ENCODE results near the gene INA.

INA gene

DNA sequence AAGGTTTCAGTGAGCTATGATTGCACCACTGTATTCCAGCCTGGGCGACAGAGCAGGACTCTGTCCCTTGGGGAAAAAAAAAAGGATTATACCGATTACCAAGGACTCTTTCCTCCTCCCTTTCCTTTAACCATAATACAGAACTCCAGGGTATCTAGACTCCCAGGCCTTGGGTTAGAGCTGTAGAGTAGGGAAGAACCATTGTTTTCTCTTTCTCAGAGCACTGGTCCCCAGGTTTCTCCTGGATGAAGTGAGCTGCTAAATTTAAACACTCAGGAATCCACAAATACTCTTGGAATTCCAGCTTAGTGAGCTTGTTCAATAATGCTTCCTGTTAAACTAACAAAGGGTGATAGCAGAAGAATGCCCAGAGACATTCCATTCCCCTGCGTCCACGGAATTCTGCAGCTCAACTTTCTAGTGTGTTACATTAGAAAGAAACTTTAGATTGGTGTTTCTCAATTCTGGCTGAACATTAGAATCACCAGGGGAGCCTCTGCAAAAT lies 45.8 kb upstream of the INA start:
- peak; percentile 82 for TF ChIP-seq ISL1 (CRISPR knock-in tag; IDR thresholded peaks at IDR 0.05)
- no peak for TF ChIP-seq TCF4 (CRISPR knock-in tag; IDR thresholded peaks at IDR 0.05; ENCODE audit: borderline replicate concordance)
- TF ChIP-seq ZNF70 (CRISPR knock-in tag; IDR thresholded peaks at IDR 0.05), result no peak
- TF ChIP-seq ZC3H10 (CRISPR knock-in tag; IDR thresholded peaks at IDR 0.05), result no peak
- TF ChIP-seq, protein P1, sequence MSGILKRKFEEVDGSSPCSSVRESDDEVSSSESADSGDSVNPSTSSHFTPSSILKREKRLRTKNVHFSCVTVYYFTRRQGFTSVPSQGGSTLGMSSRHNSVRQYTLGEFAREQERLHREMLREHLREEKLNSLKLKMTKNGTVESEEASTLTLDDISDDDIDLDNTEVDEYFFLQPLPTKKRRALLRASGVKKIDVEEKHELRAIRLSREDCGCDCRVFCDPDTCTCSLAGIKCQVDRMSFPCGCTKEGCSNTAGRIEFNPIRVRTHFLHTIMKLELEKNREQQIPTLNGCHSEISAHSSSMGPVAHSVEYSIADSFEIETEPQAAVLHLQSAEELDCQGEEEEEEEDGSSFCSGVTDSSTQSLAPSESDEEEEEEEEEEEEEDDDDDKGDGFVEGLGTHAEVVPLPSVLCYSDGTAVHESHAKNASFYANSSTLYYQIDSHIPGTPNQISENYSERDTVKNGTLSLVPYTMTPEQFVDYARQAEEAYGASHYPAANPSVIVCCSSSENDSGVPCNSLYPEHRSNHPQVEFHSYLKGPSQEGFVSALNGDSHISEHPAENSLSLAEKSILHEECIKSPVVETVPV (CRISPR knock-in tag; IDR thresholded peaks at IDR 0.05), result no peak
- TF ChIP-seq ESRRG (CRISPR knock-in tag; IDR thresholded peaks at IDR 0.05), result no peak
- TF ChIP-seq, protein P2, sequence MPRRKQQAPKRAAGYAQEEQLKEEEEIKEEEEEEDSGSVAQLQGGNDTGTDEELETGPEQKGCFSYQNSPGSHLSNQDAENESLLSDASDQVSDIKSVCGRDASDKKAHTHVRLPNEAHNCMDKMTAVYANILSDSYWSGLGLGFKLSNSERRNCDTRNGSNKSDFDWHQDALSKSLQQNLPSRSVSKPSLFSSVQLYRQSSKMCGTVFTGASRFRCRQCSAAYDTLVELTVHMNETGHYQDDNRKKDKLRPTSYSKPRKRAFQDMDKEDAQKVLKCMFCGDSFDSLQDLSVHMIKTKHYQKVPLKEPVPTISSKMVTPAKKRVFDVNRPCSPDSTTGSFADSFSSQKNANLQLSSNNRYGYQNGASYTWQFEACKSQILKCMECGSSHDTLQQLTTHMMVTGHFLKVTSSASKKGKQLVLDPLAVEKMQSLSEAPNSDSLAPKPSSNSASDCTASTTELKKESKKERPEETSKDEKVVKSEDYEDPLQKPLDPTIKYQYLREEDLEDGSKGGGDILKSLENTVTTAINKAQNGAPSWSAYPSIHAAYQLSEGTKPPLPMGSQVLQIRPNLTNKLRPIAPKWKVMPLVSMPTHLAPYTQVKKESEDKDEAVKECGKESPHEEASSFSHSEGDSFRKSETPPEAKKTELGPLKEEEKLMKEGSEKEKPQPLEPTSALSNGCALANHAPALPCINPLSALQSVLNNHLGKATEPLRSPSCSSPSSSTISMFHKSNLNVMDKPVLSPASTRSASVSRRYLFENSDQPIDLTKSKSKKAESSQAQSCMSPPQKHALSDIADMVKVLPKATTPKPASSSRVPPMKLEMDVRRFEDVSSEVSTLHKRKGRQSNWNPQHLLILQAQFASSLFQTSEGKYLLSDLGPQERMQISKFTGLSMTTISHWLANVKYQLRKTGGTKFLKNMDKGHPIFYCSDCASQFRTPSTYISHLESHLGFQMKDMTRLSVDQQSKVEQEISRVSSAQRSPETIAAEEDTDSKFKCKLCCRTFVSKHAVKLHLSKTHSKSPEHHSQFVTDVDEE (CRISPR knock-in tag; IDR thresholded peaks at IDR 0.05), result no peak
- TF ChIP-seq, protein P3, sequence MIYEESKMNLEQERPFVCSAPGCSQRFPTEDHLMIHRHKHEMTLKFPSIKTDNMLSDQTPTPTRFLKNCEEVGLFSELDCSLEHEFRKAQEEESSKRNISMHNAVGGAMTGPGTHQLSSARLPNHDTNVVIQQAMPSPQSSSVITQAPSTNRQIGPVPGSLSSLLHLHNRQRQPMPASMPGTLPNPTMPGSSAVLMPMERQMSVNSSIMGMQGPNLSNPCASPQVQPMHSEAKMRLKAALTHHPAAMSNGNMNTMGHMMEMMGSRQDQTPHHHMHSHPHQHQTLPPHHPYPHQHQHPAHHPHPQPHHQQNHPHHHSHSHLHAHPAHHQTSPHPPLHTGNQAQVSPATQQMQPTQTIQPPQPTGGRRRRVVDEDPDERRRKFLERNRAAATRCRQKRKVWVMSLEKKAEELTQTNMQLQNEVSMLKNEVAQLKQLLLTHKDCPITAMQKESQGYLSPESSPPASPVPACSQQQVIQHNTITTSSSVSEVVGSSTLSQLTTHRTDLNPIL (CRISPR knock-in tag; IDR thresholded peaks at IDR 0.05; ENCODE audit: low read depth), result 0 out of 2 replicates have a peak, but pooled peaks have one; percentile 19
- no peak for TF ChIP-seq SNAI2 (CRISPR knock-in tag; IDR thresholded peaks at IDR 0.05)
- TF ChIP-seq, protein P4, sequence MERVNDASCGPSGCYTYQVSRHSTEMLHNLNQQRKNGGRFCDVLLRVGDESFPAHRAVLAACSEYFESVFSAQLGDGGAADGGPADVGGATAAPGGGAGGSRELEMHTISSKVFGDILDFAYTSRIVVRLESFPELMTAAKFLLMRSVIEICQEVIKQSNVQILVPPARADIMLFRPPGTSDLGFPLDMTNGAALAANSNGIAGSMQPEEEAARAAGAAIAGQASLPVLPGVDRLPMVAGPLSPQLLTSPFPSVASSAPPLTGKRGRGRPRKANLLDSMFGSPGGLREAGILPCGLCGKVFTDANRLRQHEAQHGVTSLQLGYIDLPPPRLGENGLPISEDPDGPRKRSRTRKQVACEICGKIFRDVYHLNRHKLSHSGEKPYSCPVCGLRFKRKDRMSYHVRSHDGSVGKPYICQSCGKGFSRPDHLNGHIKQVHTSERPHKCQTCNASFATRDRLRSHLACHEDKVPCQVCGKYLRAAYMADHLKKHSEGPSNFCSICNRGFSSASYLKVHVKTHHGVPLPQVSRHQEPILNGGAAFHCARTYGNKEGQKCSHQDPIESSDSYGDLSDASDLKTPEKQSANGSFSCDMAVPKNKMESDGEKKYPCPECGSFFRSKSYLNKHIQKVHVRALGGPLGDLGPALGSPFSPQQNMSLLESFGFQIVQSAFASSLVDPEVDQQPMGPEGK (CRISPR knock-in tag; IDR thresholded peaks at IDR 0.05; ENCODE audit: borderline replicate concordance), result no peak
- TF ChIP-seq CSDC2 (CRISPR knock-in tag; IDR thresholded peaks at IDR 0.05), result no peak; the same call in 1 of the 2 replicates
- no peak for TF ChIP-seq ZNF8 (CRISPR knock-in tag; IDR thresholded peaks at IDR 0.05)
- ATAC-seq, result peak; percentile 96

DNA sequence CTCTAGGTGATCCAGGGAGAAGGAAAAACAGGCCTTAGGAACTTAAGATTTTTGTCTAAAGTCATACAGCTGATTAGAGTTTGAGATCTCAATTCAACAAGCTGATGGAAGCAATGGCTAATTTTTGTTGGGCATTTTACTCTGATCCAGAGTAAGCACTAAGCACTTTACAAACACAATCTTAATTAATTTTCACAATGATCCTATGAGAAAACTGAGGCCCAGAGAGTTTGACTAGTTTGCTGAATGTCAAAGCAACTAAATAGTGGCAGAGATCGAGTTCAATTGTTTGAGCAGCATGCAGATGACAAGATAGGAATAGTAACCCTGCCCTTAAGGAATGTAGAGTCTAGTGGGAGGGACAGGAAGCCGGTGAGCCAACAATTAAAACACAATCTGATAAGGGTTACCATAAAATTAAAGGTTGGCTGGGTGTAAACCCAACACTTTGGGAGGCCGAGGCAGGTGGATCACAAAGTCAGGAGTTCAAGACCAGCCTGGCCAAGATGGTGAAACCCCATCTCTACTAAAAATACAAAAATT lies 44.7 kb upstream of the INA start:
- no peak for TF ChIP-seq ZNF565 (CRISPR knock-in tag; conservative IDR thresholded peaks at IDR 0.05; ENCODE audit: low read depth)
- TF ChIP-seq ZNF70 (CRISPR knock-in tag; IDR thresholded peaks at IDR 0.05), result no peak
- no peak for TF ChIP-seq TCF4 (CRISPR knock-in tag; IDR thresholded peaks at IDR 0.05; ENCODE audit: borderline replicate concordance)
- TF ChIP-seq TOX (CRISPR knock-in tag; IDR thresholded peaks at IDR 0.05; ENCODE audit: borderline replicate concordance), result no peak
- no peak for TF ChIP-seq OSR1 (CRISPR knock-in tag; IDR thresholded peaks at IDR 0.05)
- ATAC-seq, result no peak

DNA sequence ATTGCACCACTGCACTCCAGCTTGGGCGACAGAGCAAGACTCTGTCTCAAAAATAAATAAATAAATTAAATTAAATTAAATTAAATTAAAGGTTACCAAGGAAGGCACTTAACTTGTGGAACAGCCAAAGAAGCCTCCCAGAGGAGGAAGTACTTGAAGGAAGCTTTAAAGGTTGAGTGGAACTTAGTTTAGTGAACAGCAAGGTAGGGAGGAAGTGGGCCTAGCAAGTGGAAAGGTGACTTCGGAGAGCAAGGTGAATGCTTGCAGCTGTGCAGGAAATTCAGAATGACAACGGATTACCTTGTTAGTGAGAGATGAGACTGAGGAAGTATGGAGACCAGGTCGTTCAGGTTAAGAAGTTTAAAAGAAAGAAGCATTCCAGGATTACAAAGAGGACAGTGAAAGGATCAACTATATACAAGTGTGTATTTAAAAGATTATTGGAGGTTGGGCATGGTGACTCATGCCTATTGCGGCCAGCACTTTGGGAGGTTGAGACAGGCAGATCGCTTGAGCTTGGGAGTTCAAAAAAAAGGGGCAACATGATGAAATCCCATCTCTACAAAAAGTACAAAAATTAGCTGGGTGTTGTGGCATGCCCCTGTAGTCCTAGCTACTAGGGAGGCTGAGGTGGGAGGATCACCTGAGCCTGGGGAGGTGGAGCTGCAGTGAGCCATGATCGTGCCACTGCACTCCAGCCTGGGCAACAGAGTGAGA lies 44.0 kb upstream of the INA start:
- TF ChIP-seq CSDC2 (CRISPR knock-in tag; IDR thresholded peaks at IDR 0.05), result no peak
- ATAC-seq, result no peak

DNA sequence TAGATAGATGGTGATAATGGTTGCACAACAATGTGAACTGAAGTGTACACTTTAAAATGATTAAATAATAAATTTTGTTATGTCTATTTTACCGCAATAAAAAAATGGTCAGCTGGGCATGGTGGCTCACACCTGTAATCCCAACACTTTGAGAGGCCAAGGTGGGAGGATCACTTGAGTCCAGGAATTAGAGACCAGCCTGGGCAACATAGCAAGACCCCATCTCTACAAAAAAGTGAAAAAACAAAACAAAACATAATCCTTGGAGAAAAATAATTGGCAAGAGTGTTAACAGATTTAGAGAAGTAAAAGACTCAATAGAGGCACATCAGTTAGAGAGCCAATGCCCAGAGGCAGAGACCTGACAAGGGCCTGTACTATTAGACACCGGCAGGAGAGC lies 41.2 kb upstream of the INA start:
- ATAC-seq, result no peak
- TF ChIP-seq TCF4 (CRISPR knock-in tag; IDR thresholded peaks at IDR 0.05; ENCODE audit: borderline replicate concordance) (no peak), SNAI2 (CRISPR knock-in tag; IDR thresholded peaks at IDR 0.05) (no peak), RARB (CRISPR knock-in tag; IDR thresholded peaks at IDR 0.05) (no peak), PPARA (CRISPR knock-in tag; IDR thresholded peaks at IDR 0.05; ENCODE audit: borderline replicate concordance) (no peak), ZNF70 (CRISPR knock-in tag; IDR thresholded peaks at IDR 0.05) (no peak), CSDC2 (CRISPR knock-in tag; IDR thresholded peaks at IDR 0.05) (no peak), ZNF565 (CRISPR knock-in tag; conservative IDR thresholded peaks at IDR 0.05; ENCODE audit: low read depth) (no peak), ZFP30 (CRISPR knock-in tag; IDR thresholded peaks at IDR 0.05) (no peak), ISL1 (CRISPR knock-in tag; IDR thresholded peaks at IDR 0.05) (no peak), ZC3H10 (CRISPR knock-in tag; IDR thresholded peaks at IDR 0.05) (no peak)
- TF ChIP-seq, protein P2 (CRISPR knock-in tag; IDR thresholded peaks at IDR 0.05), result no peak
- TF ChIP-seq, protein P5, sequence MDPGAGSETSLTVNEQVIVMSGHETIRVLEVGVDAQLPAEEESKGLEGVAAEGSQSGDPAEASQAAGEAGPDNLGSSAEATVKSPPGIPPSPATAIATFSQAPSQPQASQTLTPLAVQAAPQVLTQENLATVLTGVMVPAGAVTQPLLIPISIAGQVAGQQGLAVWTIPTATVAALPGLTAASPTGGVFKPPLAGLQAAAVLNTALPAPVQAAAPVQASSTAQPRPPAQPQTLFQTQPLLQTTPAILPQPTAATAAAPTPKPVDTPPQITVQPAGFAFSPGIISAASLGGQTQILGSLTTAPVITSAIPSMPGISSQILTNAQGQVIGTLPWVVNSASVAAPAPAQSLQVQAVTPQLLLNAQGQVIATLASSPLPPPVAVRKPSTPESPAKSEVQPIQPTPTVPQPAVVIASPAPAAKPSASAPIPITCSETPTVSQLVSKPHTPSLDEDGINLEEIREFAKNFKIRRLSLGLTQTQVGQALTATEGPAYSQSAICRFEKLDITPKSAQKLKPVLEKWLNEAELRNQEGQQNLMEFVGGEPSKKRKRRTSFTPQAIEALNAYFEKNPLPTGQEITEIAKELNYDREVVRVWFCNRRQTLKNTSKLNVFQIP (CRISPR knock-in tag; IDR thresholded peaks at IDR 0.05; ENCODE audit: borderline replicate concordance, low read depth), result no peak
- TF ChIP-seq, protein P3 (CRISPR knock-in tag; IDR thresholded peaks at IDR 0.05; ENCODE audit: low read depth), result no peak

Data from SK-N-SH treated with all-trans-retinoic acid at 6 μM for 48 hours (cell line).